Activated effector memory CD4-positive, alpha-beta T cell treated with Interleukin-2 at 50 U/mL for 16 hours (primary cell): ENCODE results near the gene SMIM28.
"Not testable (repeated sequence)": the region's sequence is repeated elsewhere in the genome, so short reads cannot be mapped to it uniquely, and the experiment has no call there.

ENCODE experiments used
- DNase-seq: peaks from one replicate; pipeline ENCODE4 v3.0.0-alpha.2; 2020

The SMIM28 gene

DNA sequence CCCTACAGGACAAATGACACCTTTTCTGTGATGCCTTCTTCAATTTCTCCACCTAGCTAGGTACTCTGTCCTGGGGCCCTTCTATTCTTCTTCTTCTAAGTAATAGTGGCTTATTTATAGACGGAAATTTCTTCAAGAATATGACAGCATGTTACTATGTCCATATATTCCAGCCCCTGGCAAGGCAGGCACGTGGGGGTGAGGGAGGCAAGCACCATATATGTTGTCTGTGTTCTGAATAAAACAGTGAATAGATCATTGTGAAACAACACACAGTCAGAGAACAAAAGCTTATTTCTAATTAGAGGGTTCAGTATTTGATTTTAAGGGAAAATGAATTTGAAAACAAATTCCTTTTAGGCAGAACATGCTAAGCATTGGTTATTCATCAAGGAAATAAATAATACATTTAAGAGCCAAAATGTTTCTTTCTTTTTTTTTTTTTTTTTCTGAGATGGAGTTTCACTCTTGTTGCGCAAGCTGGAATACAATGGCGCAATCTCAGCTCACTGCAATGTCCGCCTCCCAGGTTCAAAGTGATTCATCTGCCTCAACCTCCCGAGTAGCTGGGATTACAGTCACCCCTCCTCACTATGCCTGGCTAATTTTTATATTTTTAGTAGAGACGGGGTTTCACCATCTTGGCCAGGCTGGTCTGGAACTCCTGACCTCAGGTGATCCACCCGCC lies 32.5 kb downstream of the SMIM28 start:
- no peak for DNase-seq

DNA sequence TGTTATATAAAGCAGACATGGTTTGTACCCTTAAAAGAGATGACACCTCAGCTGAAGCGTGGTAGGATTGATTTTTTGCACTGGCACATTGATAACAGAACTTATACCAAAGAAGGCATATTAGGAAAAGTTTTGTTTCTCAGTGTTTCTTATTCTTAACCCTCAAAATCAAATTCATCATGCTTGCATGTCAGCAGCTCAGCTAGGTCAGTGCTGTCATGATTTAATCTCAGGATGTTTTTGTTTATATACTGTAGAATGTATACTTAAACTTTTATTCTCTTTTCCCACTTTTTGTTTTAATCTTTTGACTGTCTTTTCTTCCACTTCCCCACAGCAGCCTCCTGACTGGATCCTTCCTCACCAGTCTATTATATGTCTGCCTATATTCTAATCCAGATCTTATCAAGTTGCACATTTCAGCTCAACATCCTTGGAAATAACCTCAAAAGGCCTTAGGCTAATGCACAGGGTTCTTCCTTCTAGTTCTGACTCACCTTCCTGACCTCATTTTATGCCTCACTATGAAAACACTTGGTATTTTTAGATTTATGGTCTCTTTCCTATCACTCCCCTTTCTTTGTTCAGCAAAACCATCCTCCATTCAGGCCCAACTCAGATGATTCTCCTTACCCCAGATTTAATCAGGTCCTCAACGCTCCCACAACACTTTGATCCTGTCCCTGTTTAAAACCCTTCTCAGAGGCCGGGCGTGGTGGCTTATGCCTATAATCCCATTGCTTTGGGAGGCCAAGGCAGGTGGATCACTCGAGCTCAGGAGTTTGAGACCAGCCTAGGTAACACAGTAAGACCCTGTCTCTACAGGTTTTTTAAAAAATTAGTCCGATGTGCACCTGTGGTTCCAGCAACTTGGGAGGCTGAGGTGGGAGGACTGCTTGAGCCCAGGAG lies 33.5 kb downstream of the SMIM28 start:
- DNase-seq: no peak

DNA sequence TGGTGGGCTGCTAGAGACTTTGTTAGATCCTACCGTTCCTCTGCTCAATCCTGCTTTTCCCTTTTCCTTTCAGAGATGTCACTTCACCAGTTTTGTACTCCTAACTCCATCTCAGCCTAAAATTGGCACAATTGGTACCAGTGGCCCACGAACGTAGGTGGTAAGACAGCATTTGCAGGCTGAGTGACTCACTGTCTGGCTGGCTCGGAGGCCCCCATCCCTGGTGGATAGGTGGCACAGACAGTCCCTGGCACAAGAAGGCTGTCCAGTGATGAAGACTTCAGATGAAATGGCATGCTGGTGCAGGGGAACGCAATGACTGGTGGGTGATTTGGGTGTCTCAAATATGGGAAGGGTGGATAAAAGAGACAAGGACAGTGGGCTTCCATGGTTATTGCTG lies 37.4 kb downstream of the SMIM28 start:
- no peak for DNase-seq

DNA sequence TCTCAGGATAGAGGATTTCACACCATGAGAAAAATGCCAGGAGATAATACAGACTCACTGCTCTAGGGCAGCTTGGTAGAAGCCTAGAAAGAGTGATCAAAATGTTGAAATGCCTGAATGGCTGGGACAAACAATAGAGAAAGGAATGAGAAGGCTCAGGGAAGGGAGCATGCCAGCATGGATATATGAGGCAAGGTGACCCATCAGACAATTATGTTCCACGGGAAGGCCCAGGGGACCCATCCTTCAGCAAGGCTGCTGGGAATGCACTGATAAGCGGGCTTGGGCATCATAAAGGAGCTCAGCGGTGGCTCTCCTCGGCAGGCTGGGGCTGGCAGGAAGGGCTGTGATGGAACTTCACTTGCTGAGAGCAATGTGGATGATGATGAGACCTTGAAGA lies 38.5 kb downstream of the SMIM28 start:
- DNase-seq: no peak

DNA sequence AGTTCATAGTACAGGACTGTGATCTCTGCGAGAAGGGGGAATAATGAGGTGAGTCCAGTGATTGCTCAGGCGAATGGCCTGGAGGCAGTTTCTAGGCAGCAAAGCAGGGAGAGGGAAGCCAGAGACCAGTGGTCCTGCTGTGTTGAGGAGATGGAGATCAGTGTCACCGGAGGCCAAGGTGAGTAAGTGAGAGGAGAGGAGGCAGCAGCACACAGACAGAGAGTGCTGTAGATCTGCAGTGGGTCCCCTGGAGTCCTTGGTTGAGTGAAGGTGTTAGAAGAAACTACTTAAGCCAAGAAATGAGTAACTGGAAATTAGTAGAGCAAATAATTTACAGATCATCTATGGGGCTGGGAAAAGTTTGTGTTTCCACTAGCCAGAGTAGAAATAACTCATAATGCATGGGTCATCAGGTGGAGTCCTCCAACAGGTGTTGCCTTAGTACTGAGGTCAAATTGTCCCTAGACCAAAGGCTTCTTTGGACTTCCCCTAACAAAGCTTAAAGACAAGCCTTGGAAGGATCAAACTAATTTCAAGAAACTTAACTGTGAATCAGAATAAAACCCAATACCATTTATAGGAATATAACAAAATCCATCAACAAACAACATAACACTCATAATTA lies 39.9 kb downstream of the SMIM28 start:
- DNase-seq: no peak

DNA sequence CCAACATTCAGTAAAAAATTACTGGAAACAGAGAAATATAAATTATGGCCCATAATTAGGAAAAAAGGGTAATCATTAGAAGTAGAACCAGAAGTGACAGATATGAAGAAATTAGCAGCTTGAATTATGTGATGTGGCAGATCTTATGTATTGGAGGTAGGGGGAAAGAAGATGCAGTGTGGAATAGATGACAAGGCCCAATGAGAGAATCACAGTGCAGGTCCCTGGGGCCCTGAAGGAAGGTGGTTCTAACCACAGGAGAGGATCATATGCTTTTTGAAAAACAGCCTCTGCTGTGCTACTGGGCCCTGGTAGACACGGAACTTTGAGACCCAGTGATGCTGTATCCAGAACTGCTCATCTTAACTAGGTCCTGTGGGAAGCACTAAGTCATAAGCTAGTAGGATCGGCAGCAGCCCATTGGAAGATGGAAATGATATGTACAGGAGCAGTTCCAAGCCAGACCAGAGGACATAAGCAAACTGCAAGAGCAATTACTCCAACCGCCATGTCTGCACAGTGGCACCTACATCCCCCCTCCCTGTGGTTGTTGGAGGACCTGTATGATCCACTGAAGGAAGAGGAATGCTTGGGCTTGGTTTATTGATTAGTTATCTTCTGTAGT lies 40.5 kb downstream of the SMIM28 start:
- no peak for DNase-seq

DNA sequence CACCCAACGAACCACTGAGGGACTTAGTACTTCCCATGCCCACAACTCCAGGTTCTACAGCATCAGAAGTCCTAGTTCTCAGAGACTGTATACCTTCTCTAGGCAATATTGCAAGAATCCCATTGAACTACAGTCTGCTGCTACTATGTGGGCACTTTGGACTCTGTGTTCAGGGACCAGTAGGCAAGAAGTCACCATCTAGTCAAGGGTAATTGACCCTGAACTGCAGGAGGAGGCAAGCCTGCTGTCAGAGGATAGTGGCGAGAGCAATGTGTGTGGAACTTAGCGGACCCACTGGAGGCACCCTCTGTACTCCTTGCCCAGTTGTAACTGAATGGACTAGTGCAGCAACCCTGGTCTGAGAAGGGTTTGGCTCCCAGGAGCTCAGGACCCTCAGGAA lies 42.1 kb downstream of the SMIM28 start:
- no peak for DNase-seq

DNA sequence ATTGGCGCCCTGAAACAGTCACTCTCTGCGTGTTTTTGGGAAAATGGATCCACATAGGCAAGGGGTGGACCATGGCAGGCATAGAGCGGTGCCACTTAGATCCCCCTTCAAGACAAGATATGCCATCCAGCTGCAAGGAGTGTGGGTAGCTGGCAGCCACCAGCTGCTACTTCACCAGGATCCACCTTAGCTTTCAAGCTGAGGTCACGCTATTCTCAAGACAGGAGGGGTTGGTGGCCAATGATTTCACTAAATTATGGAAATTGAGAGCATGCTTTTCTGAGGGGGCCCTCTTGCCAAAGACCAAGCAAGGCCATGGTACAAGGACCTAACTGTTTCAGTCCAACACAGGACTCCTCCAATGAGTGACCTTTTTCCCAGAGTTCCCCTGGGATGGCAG lies 42.7 kb downstream of the SMIM28 start:
- DNase-seq: no peak

DNA sequence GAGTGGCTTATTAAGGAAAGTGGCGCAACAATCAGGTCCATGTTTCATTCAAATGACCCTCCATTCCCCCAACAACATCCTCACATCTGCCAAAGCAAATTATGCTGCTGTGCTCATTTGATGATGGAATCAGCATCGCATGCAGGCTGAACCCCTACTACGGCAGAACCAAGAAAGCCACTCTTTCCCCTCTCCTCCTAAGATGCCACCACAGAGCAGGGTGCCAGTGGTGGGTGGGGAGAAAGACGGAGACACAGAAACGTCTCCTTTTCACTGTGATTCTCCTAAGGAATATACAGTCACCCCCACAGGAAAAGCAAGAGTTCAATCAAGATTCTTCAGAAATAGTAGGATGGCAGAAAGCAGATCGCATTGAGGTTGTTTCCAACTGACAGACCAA lies 43.4 kb downstream of the SMIM28 start:
- DNase-seq: no peak

DNA sequence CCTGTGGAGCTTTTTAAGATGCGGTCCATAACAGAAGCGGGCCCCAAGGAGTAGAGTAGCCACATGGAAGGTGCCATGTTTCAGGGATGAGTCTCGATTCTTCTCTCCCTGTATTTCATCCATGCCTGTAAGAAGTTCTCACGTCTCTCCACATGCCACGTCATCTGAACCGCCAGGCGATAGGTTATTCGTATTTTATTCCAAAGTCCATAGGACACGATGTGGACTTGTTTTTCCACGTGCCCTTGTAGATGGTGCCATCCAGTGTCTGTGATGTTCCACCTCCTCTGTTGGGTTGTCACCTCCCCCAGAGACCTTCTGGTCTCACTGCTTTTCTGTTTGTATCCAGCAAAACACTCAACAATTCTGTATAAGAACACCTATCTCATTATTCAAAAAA lies 43.9 kb downstream of the SMIM28 start:
- DNase-seq: no peak

DNA sequence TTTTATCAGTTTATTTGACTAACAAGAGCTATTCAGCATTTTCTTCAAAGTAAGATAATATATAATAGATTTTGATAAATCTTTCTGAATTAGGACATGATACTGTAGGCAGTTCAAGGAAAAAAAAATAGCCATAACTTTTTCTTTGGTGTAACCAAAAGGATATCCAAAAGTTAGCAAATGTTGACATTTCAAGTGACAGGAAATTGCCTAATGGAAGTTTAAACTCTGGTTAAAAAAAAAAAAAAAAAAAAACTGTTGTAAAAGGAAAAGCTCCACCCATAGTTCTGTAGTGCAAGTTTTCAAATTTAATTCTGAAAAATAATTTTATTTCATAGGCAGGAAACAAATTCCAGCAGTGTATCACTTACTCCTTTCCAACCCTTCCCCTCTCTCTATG lies 45.2 kb downstream of the SMIM28 start:
- DNase-seq: no peak

DNA sequence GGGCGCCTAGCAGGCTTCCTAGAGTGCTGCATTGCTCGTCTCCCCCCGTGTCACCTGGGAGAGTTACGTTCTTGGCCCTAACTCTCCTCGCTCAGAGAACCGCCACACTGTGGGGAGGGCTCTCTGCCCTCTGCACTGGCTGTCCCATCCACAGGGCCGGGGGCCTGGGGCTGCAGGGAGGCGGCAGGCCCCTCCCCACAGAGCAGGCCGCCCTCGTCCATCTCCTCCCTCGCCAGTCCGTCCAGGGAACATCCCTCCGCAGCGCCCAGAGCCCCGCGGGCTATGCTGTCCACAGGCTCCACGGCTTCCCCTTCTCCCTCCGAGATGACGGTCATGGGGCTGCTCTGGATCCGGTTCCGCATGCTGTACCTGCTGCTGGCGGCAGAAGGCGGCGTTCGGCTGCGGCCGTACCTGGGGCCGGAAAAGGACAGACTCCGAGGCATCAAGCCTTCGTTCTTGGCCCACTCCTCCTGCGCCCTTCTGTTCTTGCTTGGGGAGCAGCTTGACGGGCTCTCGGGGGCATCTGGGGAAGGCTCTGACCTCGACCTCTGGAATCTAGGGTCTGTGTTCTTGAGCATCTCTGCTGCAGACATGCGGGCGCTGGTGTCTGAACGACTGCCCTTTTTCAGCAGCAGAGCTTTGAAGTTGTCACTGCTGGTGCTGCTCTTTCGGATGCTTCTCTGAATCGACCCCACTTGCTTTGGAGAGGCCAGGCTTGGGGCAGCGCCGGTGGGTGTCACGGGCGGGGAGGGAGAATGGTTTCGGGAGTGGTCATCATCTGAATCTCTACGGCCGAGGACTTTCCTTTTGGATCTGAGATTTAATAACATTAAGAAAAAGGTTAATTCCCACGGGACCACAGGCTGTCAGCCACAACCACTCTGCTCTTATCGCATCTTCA lies 46.5 kb downstream of the SMIM28 start:
- no peak for DNase-seq

DNA sequence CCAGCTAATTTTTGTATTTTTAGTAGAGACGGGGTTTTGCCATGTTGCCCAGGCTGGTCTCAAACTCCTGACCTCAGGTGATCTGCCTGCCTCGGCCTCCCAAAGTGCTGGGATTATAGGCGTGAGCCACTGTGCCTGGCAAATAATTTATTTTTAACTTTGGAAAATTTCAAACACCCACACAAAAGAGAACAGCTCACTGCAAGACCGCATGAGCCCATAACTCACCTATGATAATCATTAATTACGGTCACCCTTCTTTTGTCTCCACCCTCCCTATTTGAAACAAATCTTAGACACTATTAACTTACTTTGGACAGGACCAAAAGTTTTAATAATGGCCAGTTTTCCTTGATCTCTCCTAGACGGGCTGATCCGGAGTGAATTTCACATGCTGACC lies 47.6 kb downstream of the SMIM28 start:
- not testable (repeated sequence) for DNase-seq

DNA sequence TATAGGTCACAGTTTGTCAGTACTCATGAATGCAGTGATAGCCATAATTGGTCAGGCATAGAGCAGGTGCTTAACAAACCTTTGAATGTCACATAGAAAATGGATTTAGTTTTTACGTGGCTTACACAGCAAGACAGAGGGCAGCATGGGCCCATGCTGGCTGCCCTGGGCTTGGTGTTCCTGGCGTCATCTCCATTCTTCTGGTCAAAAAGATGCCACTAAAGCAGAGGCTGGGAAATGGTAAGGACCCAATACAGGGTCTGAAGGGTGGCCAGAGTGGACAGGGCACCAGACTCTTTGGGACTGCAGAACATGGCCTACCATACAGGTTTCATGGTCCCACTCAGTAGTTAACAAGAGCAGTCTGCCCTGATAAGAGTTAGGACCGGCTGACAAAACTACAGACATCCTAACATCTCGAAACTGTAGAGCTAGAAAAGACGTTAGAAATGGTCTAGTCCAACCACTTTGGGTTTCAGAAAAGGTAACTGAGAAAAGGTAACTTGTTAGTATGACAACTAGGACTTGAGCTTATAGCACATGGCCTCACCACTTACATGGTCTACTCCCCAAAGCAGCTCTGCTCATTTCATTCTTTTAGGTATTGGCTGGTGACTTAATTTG lies 48.9 kb downstream of the SMIM28 start:
- no peak for DNase-seq

DNA sequence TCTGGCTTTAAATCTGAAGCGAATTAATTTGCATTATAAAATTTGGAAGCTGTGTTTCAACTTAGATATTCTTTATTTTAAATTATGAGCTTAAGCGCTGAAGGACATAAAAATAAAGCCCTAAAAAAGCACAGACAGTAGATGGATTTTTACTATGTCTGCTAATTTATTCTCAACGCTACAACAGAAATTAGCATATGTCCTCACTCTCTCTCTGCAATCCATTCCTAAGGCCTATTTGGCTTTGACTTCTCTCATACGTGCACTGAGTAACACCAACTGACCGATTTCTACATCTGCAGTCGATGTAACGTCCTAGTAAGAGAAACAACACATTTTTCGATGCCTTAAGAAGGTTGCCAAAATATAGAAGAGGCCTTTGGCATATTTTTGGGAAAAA lies 50.0 kb downstream of the SMIM28 start:
- DNase-seq: no peak

DNA sequence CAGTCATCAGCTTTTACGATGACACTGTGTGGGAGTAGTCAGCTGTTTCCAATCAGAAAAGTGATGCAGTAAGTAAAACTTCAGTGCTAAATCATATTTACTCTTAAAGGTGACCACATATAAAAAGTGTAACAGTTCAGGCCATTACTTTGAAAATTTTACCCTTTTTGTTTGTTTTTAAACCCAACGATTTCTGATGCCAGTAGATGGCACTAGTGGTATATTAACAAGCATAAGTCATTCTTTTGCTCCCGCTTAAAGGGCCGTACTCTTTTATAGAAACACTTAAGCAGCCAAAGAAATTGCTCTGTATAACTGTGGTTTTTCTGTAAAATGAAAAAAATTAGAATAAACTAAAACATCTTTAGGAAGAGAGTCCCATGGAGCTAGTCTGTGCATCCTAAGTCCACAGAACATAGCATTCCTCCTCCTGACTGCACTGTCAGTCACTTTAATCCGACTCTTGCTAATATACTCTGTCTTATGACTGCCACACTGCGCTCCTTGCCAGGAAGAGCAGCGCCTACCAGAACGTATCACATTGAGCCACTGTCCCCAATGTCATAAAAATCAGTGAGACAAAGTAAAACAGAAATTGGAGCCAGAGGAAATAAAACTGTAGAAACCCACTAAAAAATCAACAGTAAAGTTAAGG lies 51.4 kb downstream of the SMIM28 start:
- no peak for DNase-seq

DNA sequence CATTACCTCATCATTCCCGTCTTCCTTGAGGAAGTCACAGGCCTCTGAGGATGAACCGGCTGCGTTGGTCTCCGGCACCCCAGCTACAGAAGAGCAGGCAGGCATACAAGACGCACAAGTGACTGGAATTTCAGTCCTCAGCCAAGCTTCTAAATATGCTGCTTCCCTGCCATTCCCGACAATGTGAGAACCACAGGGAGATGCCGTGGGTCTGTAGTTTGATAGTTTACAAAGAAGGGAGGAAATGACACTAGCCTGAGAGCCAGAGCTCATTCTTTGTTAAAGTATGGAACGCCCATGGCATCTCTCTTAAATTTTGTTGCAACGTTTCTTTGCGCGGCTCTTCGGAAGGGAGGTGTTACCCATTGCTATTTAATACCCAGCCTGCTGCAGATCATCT lies 52.1 kb downstream of the SMIM28 start:
- DNase-seq: no peak

DNA sequence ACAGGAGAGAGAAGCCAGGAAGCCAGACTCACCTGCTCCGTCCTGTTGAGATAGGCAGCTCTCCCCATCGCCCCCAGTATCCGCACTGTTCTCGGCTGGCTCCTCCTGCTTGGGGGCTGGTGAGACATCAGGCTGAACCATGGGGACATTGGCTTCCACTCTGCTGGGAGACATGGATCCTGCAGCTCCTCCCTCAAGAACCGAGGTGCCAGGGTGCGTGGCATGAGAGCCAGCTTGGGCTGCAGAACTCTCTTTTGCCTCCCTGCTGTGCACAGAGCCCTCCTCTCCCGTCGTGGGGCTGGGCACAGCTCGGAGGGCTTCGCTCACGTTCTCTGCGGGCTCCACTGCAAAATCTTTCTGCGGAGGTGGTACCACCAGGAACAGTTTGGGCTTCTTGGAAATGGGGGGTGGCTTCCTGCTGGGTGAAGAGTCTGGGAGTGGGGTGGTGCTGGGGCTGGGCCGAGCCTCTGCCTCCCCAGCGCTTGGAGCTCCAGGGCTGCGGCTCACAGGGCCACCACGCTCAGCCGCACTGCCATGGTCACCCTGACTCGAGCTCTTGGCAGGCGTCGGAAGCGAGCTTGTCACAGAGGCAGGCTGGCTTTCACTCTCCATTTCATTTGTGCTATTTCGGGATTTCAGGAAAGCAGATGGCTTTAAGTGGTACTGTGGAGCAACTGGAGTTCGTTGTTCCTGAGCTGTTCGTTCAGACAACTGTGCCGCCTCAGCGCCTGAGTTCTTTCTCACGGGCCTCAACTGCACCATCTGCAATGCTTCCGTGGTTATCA lies 52.8 kb downstream of the SMIM28 start:
- no peak for DNase-seq

DNA sequence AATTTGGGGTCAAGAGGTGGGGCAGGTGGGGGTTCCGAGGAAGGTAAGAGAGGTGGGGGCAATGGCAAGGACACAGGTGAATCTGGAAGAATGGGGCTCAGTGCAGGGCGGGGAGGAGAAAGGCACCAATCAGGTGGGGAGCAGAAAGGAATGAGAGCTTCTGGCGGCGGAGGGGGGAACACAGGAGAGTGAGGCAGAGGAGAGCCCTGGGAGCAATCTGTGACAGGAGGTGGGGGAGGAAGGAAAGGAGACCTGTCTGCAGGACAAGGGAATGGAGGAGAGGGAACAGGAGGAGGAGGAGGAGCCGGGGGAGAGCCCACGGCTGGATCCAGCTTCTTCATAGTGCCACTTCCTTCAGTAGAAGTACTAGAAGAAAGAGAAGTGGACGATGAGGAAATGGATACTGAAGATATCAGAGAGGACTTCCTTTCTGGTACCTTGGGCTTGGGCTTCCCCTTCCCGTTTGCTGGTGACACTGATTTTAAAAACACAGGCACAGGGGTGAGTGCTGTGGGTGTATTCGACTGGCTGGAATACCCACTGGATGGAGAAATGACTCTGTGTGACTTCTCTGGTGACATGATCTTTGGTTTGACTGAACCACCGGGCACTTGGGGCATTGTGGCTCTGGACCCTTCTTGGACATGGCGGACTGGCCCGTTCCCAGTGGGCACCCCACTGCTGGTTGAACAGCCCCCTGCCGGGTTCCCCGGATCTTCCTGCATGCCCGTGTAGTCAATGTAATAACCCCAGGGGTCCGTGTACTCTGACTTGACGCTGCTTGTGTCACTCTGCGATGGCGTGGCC lies 53.8 kb downstream of the SMIM28 start:
- no peak for DNase-seq

DNA sequence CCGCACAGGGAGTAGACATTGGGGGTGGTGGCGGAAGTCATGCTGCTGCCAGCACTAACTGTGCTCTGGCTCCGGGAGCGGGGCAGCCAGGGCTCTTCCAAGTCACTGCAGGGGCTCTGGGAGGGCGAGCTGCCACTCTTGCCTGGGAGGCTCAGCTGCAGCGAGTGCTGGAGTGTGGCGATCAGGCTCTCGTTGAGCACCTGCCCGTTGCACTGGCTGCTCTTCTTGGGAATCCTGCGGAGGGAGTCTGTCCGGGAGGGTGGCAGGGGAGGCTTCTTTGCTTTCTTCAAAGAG lies 54.3 kb downstream of the SMIM28 start:
- no peak for DNase-seq
